Measurements from ENCODE around the gene MRPS34.

DNA sequence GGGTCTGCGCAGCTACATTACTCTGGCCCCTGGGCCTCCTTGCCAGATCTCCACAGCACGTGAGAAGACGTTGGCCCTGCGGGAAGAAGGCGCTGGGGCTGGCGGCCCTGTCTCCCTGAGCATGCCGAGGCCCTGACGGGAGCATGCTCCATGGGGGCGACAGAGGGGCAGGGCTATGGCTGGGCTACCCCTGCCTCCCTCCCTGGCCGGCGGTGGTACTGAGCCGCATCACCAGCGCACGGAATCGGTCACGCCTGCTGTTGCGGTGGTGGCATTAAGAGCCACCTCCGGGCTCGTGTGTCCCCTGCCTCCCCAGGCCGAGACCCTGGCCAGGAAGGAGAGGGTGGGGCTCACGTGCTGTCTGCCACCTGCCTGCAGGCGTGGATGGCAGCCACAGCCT is 38.8 kb downstream of the MRPS34 start:
- TF ChIP-seq, protein P1, sequence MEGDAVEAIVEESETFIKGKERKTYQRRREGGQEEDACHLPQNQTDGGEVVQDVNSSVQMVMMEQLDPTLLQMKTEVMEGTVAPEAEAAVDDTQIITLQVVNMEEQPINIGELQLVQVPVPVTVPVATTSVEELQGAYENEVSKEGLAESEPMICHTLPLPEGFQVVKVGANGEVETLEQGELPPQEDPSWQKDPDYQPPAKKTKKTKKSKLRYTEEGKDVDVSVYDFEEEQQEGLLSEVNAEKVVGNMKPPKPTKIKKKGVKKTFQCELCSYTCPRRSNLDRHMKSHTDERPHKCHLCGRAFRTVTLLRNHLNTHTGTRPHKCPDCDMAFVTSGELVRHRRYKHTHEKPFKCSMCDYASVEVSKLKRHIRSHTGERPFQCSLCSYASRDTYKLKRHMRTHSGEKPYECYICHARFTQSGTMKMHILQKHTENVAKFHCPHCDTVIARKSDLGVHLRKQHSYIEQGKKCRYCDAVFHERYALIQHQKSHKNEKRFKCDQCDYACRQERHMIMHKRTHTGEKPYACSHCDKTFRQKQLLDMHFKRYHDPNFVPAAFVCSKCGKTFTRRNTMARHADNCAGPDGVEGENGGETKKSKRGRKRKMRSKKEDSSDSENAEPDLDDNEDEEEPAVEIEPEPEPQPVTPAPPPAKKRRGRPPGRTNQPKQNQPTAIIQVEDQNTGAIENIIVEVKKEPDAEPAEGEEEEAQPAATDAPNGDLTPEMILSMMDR (conservative IDR thresholded peaks at IDR 0.05) = no peak
- TF ChIP-seq ZFX (IDR thresholded peaks at IDR 0.05) = no peak
